Trophoblast cell (in vitro differentiated cells and primary cell): ENCODE results near the gene UNC45A.

ENCODE experiments used
- DNase-seq, 2 donors: peaks; one replicate each; pipeline ENCODE4 v3.0.0-alpha.2; 2016
- H2AFZ ChIP-seq: 2 replicates; pipeline ENCODE4 v1.6.1; 2013; ENCODE audit warnings: low read length, moderate library complexity, mild to moderate bottlenecking; ENCODE audit not compliant: insufficient read depth, poor library complexity
- H2AK5ac ChIP-seq: 2 replicates; pipeline ENCODE4 v1.6.1; 2013; ENCODE audit warnings: mild to moderate bottlenecking, low read length
- H2BK120ac ChIP-seq: 2 replicates; pipeline ENCODE4 v1.6.1; 2013; ENCODE audit warnings: low read length, mild to moderate bottlenecking, moderate library complexity; ENCODE audit not compliant: insufficient read depth, poor library complexity
- H2BK12ac ChIP-seq: 2 replicates; pipeline ENCODE4 v1.6.1; 2013; ENCODE audit warnings: mild to moderate bottlenecking, low read length, moderate library complexity
- H2BK5ac ChIP-seq: 2 replicates; pipeline ENCODE4 v1.6.1; 2013; ENCODE audit warnings: low read length, low read depth, moderate library complexity, mild to moderate bottlenecking; ENCODE audit not compliant: poor library complexity
- H3K14ac ChIP-seq: 2 replicates; pipeline ENCODE4 v1.6.1; 2013; ENCODE audit warnings: mild to moderate bottlenecking, low read length
- H3K18ac ChIP-seq: 2 replicates; pipeline ENCODE4 v1.6.1; 2013; ENCODE audit warnings: mild to moderate bottlenecking, low read length
- H3K23ac ChIP-seq: 2 replicates; pipeline ENCODE4 v1.6.1; 2013; ENCODE audit warnings: low read length
- H3K27ac ChIP-seq: 2 replicates; pipeline ENCODE4 v1.5.1; 2013; ENCODE audit warnings: low read depth, mild to moderate bottlenecking, inconsistent platforms, low read length, moderate library complexity
- H3K27me3 ChIP-seq: 2 replicates; pipeline ENCODE4 v1.6.1; 2013; ENCODE audit warnings: inconsistent platforms, mild to moderate bottlenecking, low read length, moderate library complexity; ENCODE audit not compliant: insufficient read depth
- H3K36me3 ChIP-seq, 2 experiments: 1 replicate in 1 of 2; 2 replicates in 1 of 2; pipeline ENCODE4 v1.6.1; 2013; ENCODE audit warnings: low read length in 2 of 2, mild to moderate bottlenecking in 2 of 2, moderate library complexity in 1 of 2; ENCODE audit not compliant: insufficient read depth in 2 of 2, control insufficient read depth in 1 of 2
- H3K4ac ChIP-seq: 2 replicates; pipeline ENCODE4 v1.6.1; 2013; ENCODE audit warnings: low read depth, mild to moderate bottlenecking, low read length, moderate library complexity
- H3K4me1 ChIP-seq, 2 experiments: 1 replicate in 1 of 2; 2 replicates in 1 of 2; pipeline ENCODE4 v1.6.1; 2013; ENCODE audit warnings: low read length in 2 of 2, mild to moderate bottlenecking in 2 of 2, moderate library complexity in 1 of 2; ENCODE audit not compliant: insufficient read depth in 2 of 2, control insufficient read depth in 1 of 2
- H3K4me2 ChIP-seq: 2 replicates; pipeline ENCODE4 v1.6.1; 2013; ENCODE audit warnings: inconsistent platforms, mild to moderate bottlenecking, low read length, moderate library complexity
- H3K4me3 ChIP-seq: 2 replicates; pipeline ENCODE4 v1.5.1; 2013; ENCODE audit warnings: mild to moderate bottlenecking, low read depth, low read length, inconsistent platforms
- H3K79me1 ChIP-seq: one replicate; pipeline ENCODE4 v1.6.1; 2013; ENCODE audit warnings: low read length
- H3K79me2 ChIP-seq: 2 replicates; pipeline ENCODE4 v1.6.1; 2013; ENCODE audit warnings: low read length, mild to moderate bottlenecking; ENCODE audit not compliant: control insufficient read depth, insufficient read depth, poor library complexity
- H3K9ac ChIP-seq: 2 replicates; pipeline ENCODE4 v1.6.1; 2013; ENCODE audit warnings: mild to moderate bottlenecking, low read length
- H3K9me3 ChIP-seq: 2 replicates; pipeline ENCODE4 v1.6.1; 2013; ENCODE audit warnings: low read depth, mild to moderate bottlenecking, control low read depth, inconsistent platforms, low read length; ENCODE audit not compliant: insufficient read depth
- H4K12ac ChIP-seq: 2 replicates; pipeline ENCODE4 v1.6.1; 2013; ENCODE audit warnings: low read depth, mild to moderate bottlenecking, low read length, moderate library complexity
- H4K8ac ChIP-seq: 2 replicates; pipeline ENCODE4 v1.6.1; 2013; ENCODE audit warnings: low read depth, mild to moderate bottlenecking, low read length, moderate library complexity
- H4K91ac ChIP-seq: one replicate; pipeline ENCODE4 v1.6.1; 2013; ENCODE audit warnings: low read depth, mild to moderate bottlenecking, low read length, moderate library complexity
- WGBS: extraction: QIAGEN DNeasy Blood & Tissue Kit; methylation state at CpG from one replicate; pipeline ENCODE4 v1.1.7; 2013; ENCODE audit warnings: missing lambda C conversion rate; ENCODE audit not compliant: insufficient read length, insufficient coverage; ENCODE audit errors: extremely low coverage; 5-methylcytosine and 5-hydroxymethylcytosine counted together

UNC45A gene

DNA sequence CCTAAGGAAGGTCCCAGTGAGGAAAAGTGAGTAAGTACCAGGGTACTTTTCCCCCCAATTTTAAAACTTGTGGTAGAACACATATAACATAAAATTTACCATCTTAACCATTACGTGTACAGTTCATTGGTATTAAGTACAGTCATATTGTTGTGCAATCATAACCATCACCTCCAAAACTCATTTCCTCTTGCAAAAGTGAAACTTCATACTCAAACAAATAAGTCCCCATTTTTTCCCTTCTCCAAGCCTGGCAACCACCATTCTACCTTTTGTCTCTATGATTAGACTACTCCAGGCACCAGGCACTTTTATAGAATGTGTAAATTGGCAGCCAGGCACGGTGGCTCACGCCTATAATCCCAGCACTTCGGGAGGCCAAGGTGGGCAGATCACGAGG is 47.0 kb downstream of the UNC45A start:
- no peaks in the 10 kb centered on the region for H3K9me3 ChIP-seq
- H3K14ac ChIP-seq, result no peak overlapping the region
- H2BK120ac ChIP-seq, result no peak overlapping the region
- H3K79me1 ChIP-seq, result no peaks in the 10 kb centered on the region
- no peak overlapping the region for H3K23ac ChIP-seq
- H3K18ac ChIP-seq, result no peak overlapping the region
- no peak overlapping the region for H2AFZ ChIP-seq
- no peak for DNase-seq
- no CpG with 5 or more reads among the region's 5 CpGs for WGBS
- H4K12ac ChIP-seq, result no peak overlapping the region
- no peak overlapping the region for H3K4me2 ChIP-seq
- no peaks in the 10 kb centered on the region for H3K4me1 ChIP-seq
- H4K8ac ChIP-seq, result no peak overlapping the region
- no peak overlapping the region for H2BK12ac ChIP-seq
- no peak overlapping the region for H3K4me3 ChIP-seq
- no peak overlapping the region for H2BK5ac ChIP-seq
- peaks cover 9% of the 10 kb centered on the region for H3K79me2 ChIP-seq
- no peak overlapping the region for H3K27ac ChIP-seq
- peaks cover 25 to 48% of the 10 kb centered on the region in 2 experiments for H3K36me3 ChIP-seq
- H3K27me3 ChIP-seq, result no peaks in the 10 kb centered on the region
- no peak overlapping the region for H3K9ac ChIP-seq
- H3K4ac ChIP-seq, result no peak overlapping the region
- H2AK5ac ChIP-seq, result no peak overlapping the region
- no peak overlapping the region for H4K91ac ChIP-seq

DNA sequence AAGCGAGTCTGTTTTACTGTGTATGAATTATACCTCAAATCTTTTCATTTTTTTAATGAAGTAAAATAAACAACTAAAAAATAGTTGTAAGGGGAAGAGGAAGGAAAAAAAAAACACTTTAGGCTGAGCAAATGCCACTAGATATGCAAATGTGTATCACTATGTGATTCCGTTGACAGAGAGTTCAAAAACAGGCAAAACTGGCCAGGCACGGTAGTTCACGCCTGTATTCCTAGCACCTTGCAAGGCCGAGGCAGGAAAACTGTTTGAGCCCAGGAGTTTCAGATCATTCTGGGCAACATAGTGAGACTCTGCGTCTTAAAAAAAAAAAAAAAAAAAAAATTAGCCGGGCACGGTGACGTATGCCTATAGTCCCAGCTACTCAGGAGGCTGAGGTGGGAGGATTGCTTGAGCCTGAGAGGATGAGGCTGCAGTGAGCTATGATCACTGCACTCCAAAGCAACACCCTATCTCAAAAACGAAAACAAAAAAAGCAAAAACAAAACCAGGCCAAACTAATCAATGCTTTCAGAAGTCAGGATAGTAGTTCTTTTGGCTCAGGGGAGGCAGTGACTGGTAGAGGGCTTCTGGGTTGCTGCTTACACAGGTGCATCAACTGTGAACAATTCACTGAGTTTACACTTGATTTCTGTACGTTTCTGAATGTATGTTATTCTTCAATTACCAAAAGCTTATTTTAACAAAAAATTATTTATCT is 51.9 kb downstream of the UNC45A start:
- no CpG with 5 or more reads among the region's 11 CpGs for WGBS
- no peak overlapping the region for H3K18ac ChIP-seq
- H3K4me1 ChIP-seq, result peaks cover 8 to 14% of the 10 kb centered on the region in 2 experiments
- no peak overlapping the region for H4K12ac ChIP-seq
- H2BK12ac ChIP-seq, result no peak overlapping the region
- no peak overlapping the region for H3K27ac ChIP-seq
- no peak overlapping the region for H3K9ac ChIP-seq
- peak overlapping the region; percentile 49 for H3K4ac ChIP-seq
- no peak overlapping the region for H4K91ac ChIP-seq
- no peak overlapping the region for H3K23ac ChIP-seq
- H2BK5ac ChIP-seq, result no peak overlapping the region
- peaks cover 19% of the 10 kb centered on the region for H3K79me2 ChIP-seq
- no peak overlapping the region for H3K4me3 ChIP-seq
- H2AFZ ChIP-seq, result no peak overlapping the region
- H4K8ac ChIP-seq, result no peak overlapping the region
- DNase-seq, result no peak
- H3K9me3 ChIP-seq, result no peaks in the 10 kb centered on the region
- no peak overlapping the region for H3K4me2 ChIP-seq
- no peaks in the 10 kb centered on the region for H3K27me3 ChIP-seq
- H3K14ac ChIP-seq, result no peak overlapping the region
- peaks cover 7 to 16% of the 10 kb centered on the region in 2 experiments for H3K36me3 ChIP-seq
- no peak overlapping the region for H2BK120ac ChIP-seq
- no peak overlapping the region for H2AK5ac ChIP-seq
- H3K79me1 ChIP-seq, result no peaks in the 10 kb centered on the region

GRCh38 chr15:90987561-90988141 is 52.6 kb downstream of the UNC45A start:
- Histone ChIP-seq H2AFZ (no peak overlapping the region), H3K79me2 (peaks cover 19% of the 10 kb centered on the region), H3K4me3 (no peak overlapping the region), H3K79me1 (no peaks in the 10 kb centered on the region), H2BK12ac (no peak overlapping the region), H3K27ac (no peak overlapping the region), H3K27me3 (no peaks in the 10 kb centered on the region), H3K23ac (no peak overlapping the region), H4K8ac (no peak overlapping the region), H3K18ac (no peak overlapping the region), H2BK5ac (no peak overlapping the region), H3K4me1 (peaks cover 9 to 14% of the 10 kb centered on the region in 2 experiments), H3K9ac (no peak overlapping the region), H4K12ac (no peak overlapping the region), H3K4me2 (no peak overlapping the region), H3K4ac (peak overlapping the region; percentile 76), H2AK5ac (no peak overlapping the region), H3K14ac (no peak overlapping the region), H3K9me3 (no peaks in the 10 kb centered on the region), H4K91ac (no peak overlapping the region), H3K36me3 (peaks cover 3 to 11% of the 10 kb centered on the region in 2 experiments), H2BK120ac (no peak overlapping the region)
- no CpG with 5 or more reads among the region's 7 CpGs for WGBS
- no peak for DNase-seq

GRCh38 chr15:90988296-90988695 is 53.2 kb downstream of the UNC45A start:
- DNase-seq, result no peak
- Histone ChIP-seq H3K27ac (no peak overlapping the region), H3K79me1 (no peaks in the 10 kb centered on the region), H3K79me2 (peaks cover 19% of the 10 kb centered on the region), H3K27me3 (no peaks in the 10 kb centered on the region), H3K18ac (no peak overlapping the region), H3K36me3 (peaks cover 3 to 7% of the 10 kb centered on the region in 2 experiments), H3K4me2 (no peak overlapping the region), H2BK12ac (no peak overlapping the region), H2AFZ (no peak overlapping the region), H3K4ac (peak overlapping the region; percentile 60), H3K4me3 (no peak overlapping the region), H4K8ac (no peak overlapping the region), H3K9me3 (no peaks in the 10 kb centered on the region), H2BK5ac (no peak overlapping the region), H3K4me1 (peaks cover 9 to 14% of the 10 kb centered on the region in 2 experiments), H3K9ac (no peak overlapping the region), H4K91ac (no peak overlapping the region), H2AK5ac (no peak overlapping the region), H4K12ac (no peak overlapping the region), H3K23ac (peak overlapping the region; percentile 32), H2BK120ac (no peak overlapping the region), H3K14ac (no peak overlapping the region)
- WGBS, result no CpG with 5 or more reads among the region's 6 CpGs
